KBM-7 (cell line): ENCODE results near the gene RFX4.

Source experiments
- DNase-seq: peaks from one replicate; pipeline ENCODE4 v3.0.0-alpha.2; 2015
- in situ Hi-C: fragments of 300-500 bp; cut with MboI; formaldehyde crosslinking; loops from 2 replicates; pipeline ENCODE4 v1.14.3; 2020; ENCODE audit warnings: low sequenced_read_pairs, low pct_unique_long_range_greater_than_20kb, mixed read lengths

Gene RFX4

GRCh38 chr12:106744600-106744999, 161.8 kb downstream of the RFX4 start:
- in situ Hi-C loops: no loop called here
- DNase-seq: no peak

- DNase-seq: no peak
- in situ Hi-C loops: no loop called here
Measured at GRCh38 chr12:106745181-106745745, 162.5 kb downstream of the RFX4 start.

- in situ Hi-C loops: no loop called here
- no peak for DNase-seq
Measured at GRCh38 chr12:106747973-106748436, 165.2 kb downstream of the RFX4 start.

GRCh38 chr12:106750524-106750923, 167.7 kb downstream of the RFX4 start:
- in situ Hi-C loops: no loop called here
- DNase-seq: no peak

GRCh38 chr12:106753526-106753925, 170.7 kb downstream of the RFX4 start:
- in situ Hi-C loops: no loop called here

GRCh38 chr12:106754331-106754730, 171.5 kb downstream of the RFX4 start:
- DNase-seq: no peak
- in situ Hi-C loops: no loop called here

More at GRCh38 chr12:106753526-106753925, 170.7 kb downstream of the RFX4 start:
- DNase-seq: no peak

- no peak for DNase-seq
- in situ Hi-C loops: no loop called here
Measured at GRCh38 chr12:106757623-106758348, 175.0 kb downstream of the RFX4 start.

GRCh38 chr12:106758349-106759110, 175.7 kb downstream of the RFX4 start:
- DNase-seq: no peak
- in situ Hi-C loops: no loop called here

- in situ Hi-C loops: no loop called here
- DNase-seq: no peak
Measured at GRCh38 chr12:106759526-106760183, 176.9 kb downstream of the RFX4 start.

GRCh38 chr12:106760184-106760531, 177.4 kb downstream of the RFX4 start:
- in situ Hi-C loops: no loop called here
- peak; percentile 79 for DNase-seq

GRCh38 chr12:106764220-106764619, 181.4 kb downstream of the RFX4 start:
- DNase-seq: no peak
- in situ Hi-C loops: no loop called here

- DNase-seq: no peak
- in situ Hi-C loops: no loop called here
Measured at GRCh38 chr12:106764738-106765137, 181.9 kb downstream of the RFX4 start.

GRCh38 chr12:106766393-106766826, 183.6 kb downstream of the RFX4 start:
- DNase-seq: no peak
- in situ Hi-C loops: no loop called here

GRCh38 chr12:106767206-106767605, 184.4 kb downstream of the RFX4 start:
- no peak for DNase-seq
- in situ Hi-C loops: no loop called here

- no peak for DNase-seq
- in situ Hi-C loops: no loop called here
Measured at GRCh38 chr12:106767954-106768822, 185.4 kb downstream of the RFX4 start.

- no peak for DNase-seq
- in situ Hi-C loops: no loop called here
Measured at GRCh38 chr12:106769078-106769477, 186.3 kb downstream of the RFX4 start.

GRCh38 chr12:106769546-106769945, 186.7 kb downstream of the RFX4 start:
- in situ Hi-C loops: no loop called here
- DNase-seq: no peak

GRCh38 chr12:106771425-106771824, 188.6 kb downstream of the RFX4 start:
- DNase-seq: no peak
- in situ Hi-C loops: no loop called here
